Measurements from ENCODE around the gene C3.
"Not testable (repeated sequence)": the region's sequence is repeated elsewhere in the genome, so short reads cannot be mapped to it uniquely, and the experiment has no call there.

GRCh38 chr19:6748543-6748942 is 28.1 kb upstream of the C3 start:
- TF ChIP-seq POLR2AphosphoS5 (IDR thresholded peaks at IDR 0.05; ENCODE audit: low read depth); CTCF (conservative IDR thresholded peaks at IDR 0.05; ENCODE audit: low read depth in 2 of 2); ZNF462 (CRISPR knock-in tag; IDR thresholded peaks at IDR 0.05); EZH2 (IDR thresholded peaks at IDR 0.05; ENCODE audit: low read depth, unreplicated experiment): not testable (repeated sequence)

Data from GM23338 (cell line).